ENCODE data around the gene L3MBTL2. TPM values are rescaled to one million over a fixed set of nuclear protein-coding genes. Genes with fewer than 3 reads are reported as not detected.

The L3MBTL2 gene
- total RNA-seq, 1 donor from 2014 or later = 14.9 TPM

- intact Hi-C loops (cut with DNase I) = no loop called here
- ATAC-seq (ENCODE audit: poor library complexity) = peak; percentile 68
- peak; percentile 86 for DNase-seq
Observed at GRCh38 chr22:41237707-41238569, 32.8 kb downstream of the L3MBTL2 start.

DNA sequence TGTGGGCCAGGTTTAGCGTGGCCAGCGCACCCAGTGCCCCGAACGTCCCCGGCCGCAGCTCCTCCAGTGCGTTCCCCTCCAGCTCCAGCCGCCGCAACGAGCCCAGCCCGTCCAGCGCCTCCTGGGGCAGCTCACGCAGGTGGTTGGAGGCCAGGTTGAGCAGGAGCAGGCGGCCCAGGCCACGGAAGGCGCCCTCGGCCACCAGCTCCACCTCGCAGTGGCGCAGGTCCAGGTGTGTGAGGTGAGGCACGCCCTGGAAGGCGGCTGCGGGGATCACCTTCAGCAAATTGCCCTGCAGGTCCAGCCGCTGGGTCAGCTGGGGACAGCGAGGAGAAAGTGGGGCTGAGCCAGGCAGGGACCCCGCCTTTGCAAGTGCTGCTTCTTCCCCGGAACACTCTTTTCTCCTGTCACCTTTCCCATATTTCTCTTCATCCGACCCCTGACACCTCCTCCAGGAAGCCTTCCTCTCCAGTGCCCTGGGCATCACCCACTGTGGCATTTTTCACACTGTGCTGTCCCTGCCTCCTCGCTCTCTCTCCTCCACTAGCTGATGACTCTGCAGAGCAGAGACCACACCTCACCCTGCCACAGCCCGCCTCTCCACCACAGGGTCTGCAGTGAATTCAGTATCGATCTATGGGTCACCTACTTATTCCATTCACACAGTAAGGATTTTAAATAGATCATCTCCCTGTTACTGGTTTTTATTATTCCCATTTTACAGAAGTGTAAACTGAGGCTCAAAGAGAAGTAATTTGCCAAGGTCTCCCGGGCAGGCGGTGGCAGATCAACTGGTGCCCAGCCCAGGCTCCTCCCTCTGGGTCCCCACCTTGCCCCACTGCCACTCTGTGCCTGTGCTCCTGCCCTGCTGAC is 33.7 kb downstream of the L3MBTL2 start:
- DNase-seq (no peak), ATAC-seq (ENCODE audit: poor library complexity) (no peak)
- intact Hi-C loops (cut with DNase I) = no loop called here

- no peak for ATAC-seq (ENCODE audit: poor library complexity)
- no peak for DNase-seq
- intact Hi-C loops (cut with DNase I) = no loop called here
Observed at GRCh38 chr22:41239443-41240128, 34.5 kb downstream of the L3MBTL2 start.

DNA sequence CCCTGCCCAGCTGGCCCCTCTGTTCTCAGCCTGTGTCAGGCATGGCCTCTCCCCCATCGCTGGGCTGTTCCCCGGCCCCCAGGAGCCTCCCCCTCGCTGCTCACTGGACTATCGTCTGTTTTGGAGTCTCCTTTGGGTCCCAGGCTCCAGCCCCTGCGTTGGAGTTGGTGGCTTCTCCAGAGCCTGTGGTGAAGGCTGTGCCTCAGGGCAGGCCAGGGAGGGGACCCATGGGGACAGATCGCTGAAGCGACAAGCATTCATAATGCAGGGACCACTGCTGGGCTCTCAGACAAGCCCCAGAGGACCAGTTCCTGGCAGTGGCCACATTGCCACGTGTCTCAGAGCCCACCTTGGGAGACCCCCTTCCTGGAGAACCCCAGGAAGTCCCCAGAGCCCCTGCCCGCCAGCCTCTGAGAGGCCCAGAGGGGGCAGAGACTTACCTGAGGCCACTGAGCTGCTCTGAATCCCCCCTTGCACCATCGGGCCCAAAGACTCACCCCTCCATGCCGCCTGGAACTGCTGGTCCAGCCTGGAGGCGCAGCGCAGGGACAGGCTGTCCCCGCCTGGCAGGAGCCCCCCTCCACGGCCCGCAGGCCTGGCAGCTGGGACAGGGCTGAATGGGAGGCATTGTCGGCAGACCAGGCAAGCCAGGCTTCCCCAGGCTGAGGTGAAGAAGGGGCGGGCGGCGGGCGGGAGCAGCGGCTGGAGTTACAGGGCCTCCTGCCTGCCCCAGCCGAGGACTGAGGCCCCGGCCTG is 35.4 kb downstream of the L3MBTL2 start, which contains the start of gene CHADL:
Gene CHADL, minus strand, starts transcription at position 555 of the 756 bp plus-strand sequence. Its CDS starts 50 bp downstream, at position 505.
- DNase-seq (no peak), ATAC-seq (ENCODE audit: poor library complexity) (no peak)
- intact Hi-C loops (cut with DNase I) = no loop called here

DNA sequence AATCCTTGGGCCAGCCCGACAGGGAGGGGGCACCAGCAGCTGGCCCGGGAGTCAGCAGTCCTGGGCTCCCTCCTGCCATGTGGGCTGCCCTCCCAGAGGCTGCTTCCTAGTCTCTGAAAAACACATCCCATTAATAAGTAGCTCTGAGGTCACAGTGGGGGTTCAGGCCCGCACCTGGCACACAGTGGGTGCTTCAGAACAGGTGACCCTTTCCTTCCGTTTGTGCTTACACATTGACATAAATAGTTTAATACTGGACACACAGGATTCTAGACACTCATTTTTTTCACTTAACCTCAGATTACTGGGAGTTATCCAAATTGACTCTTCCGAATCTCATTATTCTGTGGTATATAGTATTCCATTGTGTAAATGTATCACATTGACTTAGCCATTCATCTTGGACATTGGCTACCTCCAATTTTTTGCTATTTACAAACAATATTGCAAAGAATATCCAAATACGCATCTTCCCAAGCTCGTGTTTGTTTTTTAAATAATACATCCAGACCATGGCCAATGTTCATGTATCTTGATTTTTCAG is 36.1 kb downstream of the L3MBTL2 start:
- DNase-seq = no peak
- intact Hi-C loops (cut with DNase I) = no loop called here
- no peak for ATAC-seq (ENCODE audit: poor library complexity)

DNA sequence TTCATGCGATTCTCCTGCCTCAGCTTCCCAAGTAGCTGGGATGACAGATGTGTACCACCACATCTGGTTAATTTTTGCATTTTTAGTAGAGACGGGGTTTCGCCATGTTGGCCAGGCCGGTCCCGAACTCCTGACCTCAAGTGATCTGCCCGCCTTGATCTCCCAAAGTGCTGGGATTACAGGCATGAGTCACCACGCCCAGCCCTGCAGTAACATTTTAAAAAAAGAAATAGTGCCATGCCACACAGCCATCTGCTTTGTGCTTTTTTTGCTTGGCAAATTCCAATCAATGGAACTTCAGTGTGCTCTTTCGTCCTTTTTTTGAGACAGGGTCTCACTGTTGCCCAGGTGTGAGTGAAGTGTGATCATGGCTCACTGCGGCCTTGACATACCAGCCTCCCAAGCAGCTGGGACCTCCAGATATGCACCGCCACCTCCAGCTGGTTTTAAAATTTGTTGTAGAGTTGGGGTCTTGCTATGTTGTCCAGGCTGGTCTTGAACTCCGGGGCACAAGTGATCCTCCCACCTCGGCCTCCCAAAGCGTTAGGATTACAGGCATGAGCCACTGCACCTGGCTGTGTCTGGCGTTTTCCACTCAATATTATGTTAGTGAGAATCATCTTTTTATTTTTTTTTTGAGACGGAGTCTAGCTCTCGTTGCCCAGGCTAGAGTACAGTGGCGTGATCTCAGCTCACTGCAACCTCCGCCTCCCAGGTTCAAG is 37.4 kb downstream of the L3MBTL2 start:
- intact Hi-C loops (cut with DNase I) = no loop called here
- no peak for ATAC-seq (ENCODE audit: poor library complexity)
- no peak for DNase-seq

GRCh38 chr22:41243361-41243760 is 38.2 kb downstream of the L3MBTL2 start:
- no peak for DNase-seq
- intact Hi-C loops (cut with DNase I) = no loop called here
- peak; percentile 28 for ATAC-seq (ENCODE audit: poor library complexity)

- ATAC-seq (ENCODE audit: poor library complexity) (no peak), DNase-seq (no peak)
- intact Hi-C loops (cut with DNase I) = no loop called here
Observed at GRCh38 chr22:41245917-41246499, 40.9 kb downstream of the L3MBTL2 start.

DNA sequence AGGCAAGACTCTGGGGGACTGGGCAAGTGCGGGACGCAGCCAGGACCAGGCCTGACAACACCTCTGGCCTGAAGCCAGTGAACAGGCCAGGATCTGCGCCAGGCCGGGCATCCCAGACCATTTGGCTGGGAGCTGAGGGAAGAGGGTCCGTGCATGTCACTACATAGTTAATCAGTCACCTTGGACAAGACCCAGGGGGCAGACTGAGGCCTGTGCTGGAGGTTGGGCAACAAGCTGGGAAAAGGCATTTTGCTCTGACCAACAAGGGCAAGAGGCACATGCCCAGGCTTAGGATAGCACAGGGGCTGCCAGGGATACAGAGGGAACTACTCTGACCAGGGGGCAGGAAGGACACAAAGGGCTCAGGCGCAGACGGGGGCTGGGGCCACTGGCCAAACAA is 42.6 kb downstream of the L3MBTL2 start:
- DNase-seq (peak; percentile 75), ATAC-seq (ENCODE audit: poor library complexity) (peak; percentile 77)
- intact Hi-C loops (cut with DNase I) = no loop called here

DNA sequence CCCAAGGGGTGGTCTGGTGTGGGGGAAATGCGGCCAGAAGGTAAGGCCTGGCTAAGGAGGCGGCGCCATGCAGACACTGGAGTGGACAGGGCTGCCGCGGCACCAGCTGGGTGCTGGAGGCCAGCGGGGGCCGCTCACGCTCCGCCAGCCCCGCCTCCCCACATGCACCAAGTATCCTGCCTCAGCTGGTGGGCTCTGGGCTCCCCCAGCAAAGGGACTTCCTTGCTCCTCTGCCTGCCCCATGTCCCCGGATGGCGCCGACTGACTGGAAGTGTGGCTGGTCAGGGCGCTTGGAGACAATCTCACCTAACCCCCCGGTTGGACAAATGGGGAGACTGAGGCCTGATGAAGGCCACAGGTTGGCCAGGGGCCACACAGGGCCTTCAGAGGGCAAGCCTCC is 43.2 kb downstream of the L3MBTL2 start:
- ATAC-seq (ENCODE audit: poor library complexity) (peak; percentile 24), DNase-seq (no peak)
- intact Hi-C loops (cut with DNase I) = no loop called here

- DNase-seq = no peak
- ATAC-seq (ENCODE audit: poor library complexity) = peak; percentile 68
- intact Hi-C loops (cut with DNase I) = no loop called here
Observed at GRCh38 chr22:41248758-41249157, 43.6 kb downstream of the L3MBTL2 start.

GRCh38 chr22:41249442-41249841 is 44.3 kb downstream of the L3MBTL2 start:
- ATAC-seq (ENCODE audit: poor library complexity) (no peak), DNase-seq (no peak)
- intact Hi-C loops (cut with DNase I) = no loop called here

GRCh38 chr22:41250127-41250526 is 45.0 kb downstream of the L3MBTL2 start:
- no peak for ATAC-seq (ENCODE audit: poor library complexity)
- DNase-seq = no peak
- intact Hi-C loops (cut with DNase I) = no loop called here

DNA sequence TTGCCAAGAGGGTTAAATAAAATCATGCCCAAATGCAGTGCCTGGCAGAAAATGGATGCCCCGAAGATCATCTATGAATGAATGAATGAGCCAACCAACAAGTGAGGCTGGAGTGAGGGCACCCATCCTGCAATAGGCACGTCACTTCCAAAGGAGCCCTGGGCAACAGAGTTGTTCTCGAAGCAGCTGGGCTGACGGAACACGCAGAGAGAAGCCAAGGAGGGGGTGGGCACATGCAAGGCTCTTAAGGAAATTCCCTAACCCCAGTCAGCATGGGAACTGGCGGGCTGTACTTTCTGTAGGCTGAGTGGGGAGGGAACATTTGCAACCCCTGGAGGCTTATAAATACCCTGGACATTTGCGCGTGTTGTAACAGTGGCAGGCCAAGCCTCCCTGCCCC is 47.3 kb downstream of the L3MBTL2 start:
- intact Hi-C loops (cut with DNase I) = no loop called here
- no peak for ATAC-seq (ENCODE audit: poor library complexity)
- no peak for DNase-seq

- ATAC-seq (ENCODE audit: poor library complexity) (no peak), DNase-seq (no peak)
- intact Hi-C loops (cut with DNase I) = no loop called here
Observed at GRCh38 chr22:41254230-41254629, 49.1 kb downstream of the L3MBTL2 start.

- intact Hi-C loops (cut with DNase I) = no loop called here
- no peak for ATAC-seq (ENCODE audit: poor library complexity)
Observed at GRCh38 chr22:41256254-41257253, 51.4 kb downstream of the L3MBTL2 start.

More at GRCh38 chr22:41256254-41257253, 51.4 kb downstream of the L3MBTL2 start:
- no peak for DNase-seq
